Loucy (cell line): ENCODE data around the gene CAMTA1.

ENCODE experiments used
- H2AFZ ChIP-seq: fragments of 200-600 bp; sonication (generic); 2 replicates; pipeline ENCODE4 v1.6.0; 2016; ENCODE audit warnings: antibody characterized with exemption, mild to moderate bottlenecking, low read length, moderate library complexity
- H3F3A ChIP-seq: fragments of 200-600 bp; 2 replicates; pipeline ENCODE4 v1.6.0; 2016; ENCODE audit warnings: antibody characterized with exemption, low read depth, mild to moderate bottlenecking
- H3K27me3 ChIP-seq: fragments of 200-600 bp; sonication (generic); 2 replicates; pipeline ENCODE4 v1.6.1; 2014; ENCODE audit warnings: low read length, mild to moderate bottlenecking; ENCODE audit not compliant: insufficient read depth, poor library complexity, severe bottlenecking
- H3K36me3 ChIP-seq: fragments of 200-600 bp; sonication (generic); 2 replicates; pipeline ENCODE4 v1.6.1; 2016; ENCODE audit warnings: low read length; ENCODE audit not compliant: insufficient read depth
- H3K4me1 ChIP-seq: fragments of 200-600 bp; sonication (generic); 2 replicates; pipeline ENCODE4 v1.5.1; 2014; ENCODE audit warnings: low read length, mild to moderate bottlenecking; ENCODE audit not compliant: insufficient read depth, poor library complexity, severe bottlenecking
- H3K4me2 ChIP-seq: fragments of 200-600 bp; sonication (generic); 2 replicates; pipeline ENCODE4 v1.6.0; 2014; ENCODE audit warnings: antibody characterized with exemption, low read length, low read depth, mild to moderate bottlenecking; ENCODE audit not compliant: poor library complexity, severe bottlenecking
- H3K4me3 ChIP-seq: fragments of 200-600 bp; sonication (generic); 2 replicates; pipeline ENCODE4 v1.5.1; 2014; ENCODE audit warnings: low read length, mild to moderate bottlenecking, mixed read lengths; ENCODE audit not compliant: poor library complexity, severe bottlenecking
- H3K79me2 ChIP-seq: fragments of 200-600 bp; sonication (generic); 2 replicates; pipeline ENCODE4 v1.6.1; 2014; ENCODE audit warnings: low read length; ENCODE audit not compliant: insufficient read depth
- H3K9ac ChIP-seq: fragments of 200-600 bp; sonication (generic); 2 replicates; pipeline ENCODE4 v1.6.0; 2014; ENCODE audit warnings: mild to moderate bottlenecking, low read depth, low read length, moderate library complexity; ENCODE audit not compliant: poor library complexity, severe bottlenecking
- H3K9me2 ChIP-seq: fragments of 200-600 bp; sonication (generic); replicated peaks from 2 replicates; pipeline ENCODE4 v1.6.1; 2016; ENCODE audit warnings: low read depth, low read length, mixed read lengths
- H3K9me3 ChIP-seq: fragments of 200-600 bp; sonication (generic); 2 replicates; pipeline ENCODE4 v1.6.1; 2014; ENCODE audit warnings: mild to moderate bottlenecking, antibody characterized with exemption, low read length, low read depth; ENCODE audit not compliant: insufficient read depth
- H4K20me1 ChIP-seq: fragments of 200-600 bp; sonication (generic); 2 replicates; pipeline ENCODE4 v1.6.0; 2014; ENCODE audit warnings: antibody characterized with exemption, low read length, mild to moderate bottlenecking; ENCODE audit not compliant: insufficient read depth, poor library complexity, severe bottlenecking
- CTCF ChIP-seq: fragments of 200-600 bp; sonication (generic); conservative IDR thresholded peaks from 2 replicates; pipeline ENCODE4 v1.5.1; 2014; ENCODE audit warnings: mild to moderate bottlenecking, antibody characterized with exemption, low read length
- EZH2phosphoT487 ChIP-seq: fragments of 200-600 bp; IDR thresholded peaks from 2 replicates; pipeline ENCODE4 v1.6.1; 2018; ENCODE audit warnings: antibody characterized with exemption, mild to moderate bottlenecking, moderate library complexity, borderline replicate concordance

Gene CAMTA1

GRCh38 chr1:7015022-7015421, 229.8 kb downstream of the CAMTA1 start:
- H3K4me3 ChIP-seq: no peak overlapping the region
- no peaks in the 10 kb centered on the region for H3F3A ChIP-seq
- TF ChIP-seq EZH2phosphoT487 (no peak), CTCF (no peak)
- H3K4me1 ChIP-seq: no peaks in the 10 kb centered on the region
- H3K9ac ChIP-seq: no peak overlapping the region
- no peaks in the 10 kb centered on the region for H3K79me2 ChIP-seq
- H3K9me2 ChIP-seq: no peaks in the 10 kb centered on the region
- no peak overlapping the region for H2AFZ ChIP-seq
- no peaks in the 10 kb centered on the region for H4K20me1 ChIP-seq
- no peak overlapping the region for H3K4me2 ChIP-seq
- H3K36me3 ChIP-seq: no peaks in the 10 kb centered on the region
- H3K9me3 ChIP-seq: no peaks in the 10 kb centered on the region
- no peaks in the 10 kb centered on the region for H3K27me3 ChIP-seq

- Histone ChIP-seq H2AFZ (no peak overlapping the region), H3K79me2 (no peaks in the 10 kb centered on the region), H3K27me3 (no peaks in the 10 kb centered on the region), H3K9me2 (no peaks in the 10 kb centered on the region), H3K4me1 (no peaks in the 10 kb centered on the region), H3F3A (no peaks in the 10 kb centered on the region), H3K9ac (no peak overlapping the region), H4K20me1 (no peaks in the 10 kb centered on the region), H3K36me3 (no peaks in the 10 kb centered on the region), H3K4me2 (no peak overlapping the region), H3K9me3 (no peaks in the 10 kb centered on the region), H3K4me3 (no peak overlapping the region)
- TF ChIP-seq CTCF: no peak
- no peak for TF ChIP-seq EZH2phosphoT487
These were observed 233.1 kb downstream of the CAMTA1 start for GRCh38 chr1:7018351-7018750.

GRCh38 chr1:7018826-7019225, 233.6 kb downstream of the CAMTA1 start:
- H3K36me3 ChIP-seq: no peaks in the 10 kb centered on the region
- no peaks in the 10 kb centered on the region for H3K9me3 ChIP-seq
- no peak overlapping the region for H3K4me3 ChIP-seq
- TF ChIP-seq EZH2phosphoT487 (no peak), CTCF (no peak)
- H3K4me2 ChIP-seq: no peak overlapping the region
- no peaks in the 10 kb centered on the region for H3K9me2 ChIP-seq
- no peaks in the 10 kb centered on the region for H3F3A ChIP-seq
- H3K4me1 ChIP-seq: no peaks in the 10 kb centered on the region
- H3K79me2 ChIP-seq: no peaks in the 10 kb centered on the region
- H3K9ac ChIP-seq: no peak overlapping the region
- H4K20me1 ChIP-seq: no peaks in the 10 kb centered on the region
- H3K27me3 ChIP-seq: no peaks in the 10 kb centered on the region
- no peak overlapping the region for H2AFZ ChIP-seq
